Tongue (tissue), 2 donors: Measurements from ENCODE around the gene NDRG2. TPM values are rescaled to one million over a fixed set of nuclear protein-coding genes. Genes with fewer than 3 reads are reported as not detected.

Experiments
- DNase-seq: peaks from one replicate; pipeline ENCODE4 v3.0.0-alpha.2; 2015
- total RNA-seq: library from RNA; depleted of rRNA; stranded (reverse); fragments of >200 nt; gene quantifications from one replicate; pipeline ENCODE4 v1.2.3, GENCODE V29; 2014

Gene NDRG2
- 230 TPM for total RNA-seq

GRCh38 chr14:21024585-21025370 is at the start of gene NDRG2:
Gene NDRG2, minus strand, starts transcription at chr14:21025061. Its CDS starts 1,746 bp downstream, at chr14:21023315.
- DNase-seq: peak; percentile 91

- no peak for DNase-seq
Observed at GRCh38 chr14:21073921-21074320, 49.1 kb upstream of the NDRG2 start.

GRCh38 chr14:21072781-21073339 is 48.0 kb upstream of the NDRG2 start:
- no peak for DNase-seq

GRCh38 chr14:21072031-21072473 is 47.2 kb upstream of the NDRG2 start:
- DNase-seq: peak; percentile 70

- peak; percentile 98 for DNase-seq
Observed at GRCh38 chr14:21071225-21072030, 46.6 kb upstream of the NDRG2 start.

GRCh38 chr14:21070610-21071224 is 45.9 kb upstream of the NDRG2 start:
- peak; percentile 63 for DNase-seq

GRCh38 chr14:21070083-21070609 is 45.3 kb upstream of the NDRG2 start, which contains the start of gene ARHGEF40:
Gene ARHGEF40, plus strand, starts transcription at chr14:21070304. Its CDS starts 93 bp downstream, at chr14:21070397.
- peak; percentile 85 for DNase-seq

- DNase-seq: peak; percentile 86
Observed at GRCh38 chr14:21069388-21070082, 44.7 kb upstream of the NDRG2 start.

GRCh38 chr14:21068521-21069387 is 43.9 kb upstream of the NDRG2 start:
- DNase-seq: peak; percentile 87

GRCh38 chr14:21066882-21067502 is 42.1 kb upstream of the NDRG2 start:
- no peak for DNase-seq

GRCh38 chr14:21063479-21063878 is 38.6 kb upstream of the NDRG2 start:
- DNase-seq: peak; percentile 41

GRCh38 chr14:21061347-21061668 is 36.4 kb upstream of the NDRG2 start:
- no peak for DNase-seq

GRCh38 chr14:21060614-21061346 is 35.9 kb upstream of the NDRG2 start:
- DNase-seq: no peak

- DNase-seq: no peak
Observed at GRCh38 chr14:21059842-21060613, 35.2 kb upstream of the NDRG2 start.

- DNase-seq: no peak
Observed at GRCh38 chr14:21058903-21059302, 34.0 kb upstream of the NDRG2 start.

GRCh38 chr14:21057803-21058675 is 33.2 kb upstream of the NDRG2 start, which contains the start of gene RNASE8:
Gene RNASE8, plus strand, starts transcription at chr14:21057822. Its CDS starts 71 bp downstream, at chr14:21057893.
- no peak for DNase-seq

- DNase-seq: peak; percentile 37
Observed at GRCh38 chr14:21056520-21057163, 31.8 kb upstream of the NDRG2 start.
